K562 (cell line): ENCODE data around the gene MPHOSPH9. TPM values are rescaled to one million over a fixed set of nuclear protein-coding genes. Genes with fewer than 3 reads are reported as not detected.

Experiments
- ATAC-seq: fragments of 200-7000 bp; cut with Tn5 transposase; 3 replicates; pipeline ENCODE4 v1.9.1; 2020; ENCODE audit warnings: moderate library complexity
- BruUV-seq: library from RNA; stranded (reverse); fragments of 400-500 nt; replicated peaks from 2 replicates; lab custom pipeline; 2021; lab: Mats Ljungman, UMichigan
- CTCF ChIA-PET: fragments of 300-600 bp; formaldehyde crosslinking; extraction: SDS; loops from one replicate; lab custom pipeline; 2021; ENCODE audit warnings: low intra/inter-chr PET ratio; lab: Yijun Ruan, JAX
- POLR2A ChIA-PET: fragments of 300-600, 350-650 bp; sonication (Branson Sonifier 250); formaldehyde crosslinking; extraction: SDS; loops from one replicate; lab custom pipeline; 2021; ENCODE audit warnings: antibody characterized with exemption, inconsistent platforms; lab: Yijun Ruan, JAX
- DNase-seq, 4 experiments: peaks; one replicate each; pipeline versions ENCODE4 v3.0.0 to v3.0.0-alpha.2; 2011 to 2018; ENCODE audit warnings: low spot score in 3 of 4, mixed read lengths in 3 of 4; ENCODE audit errors: extremely low read depth in 1 of 4
- FAIRE-seq: peaks from 2 replicates; lab custom pipeline; 2011; peaks lifted over from hg19 to GRCh38; lab: Jason Lieb, UNC
- H2AFZ ChIP-seq: 2 replicates; pipeline ENCODE4 v1.6.0; 2011; ENCODE audit warnings: low read depth, low read length, control low read depth, inconsistent platforms
- H3K27ac ChIP-seq: fragments of 200-600 bp; 3 replicates; pipeline ENCODE4 v1.8.0; 2011; ENCODE audit warnings: low read depth, mild to moderate bottlenecking, control low read depth, inconsistent platforms, low read length, moderate library complexity, mixed read lengths; ENCODE audit errors: extremely low read depth
- H3K27me3 ChIP-seq, 2 experiments: fragments of 300-600 bp in 1 of 2; 2 replicates in 1 of 2; 3 replicates in 1 of 2; pipeline versions ENCODE4 v1.6.0 to v1.8.0; 2011; ENCODE audit warnings: inconsistent platforms in 2 of 2, low read length in 2 of 2, mild to moderate bottlenecking in 1 of 2, mixed read lengths in 1 of 2, moderate library complexity in 1 of 2; ENCODE audit not compliant: control insufficient read depth in 2 of 2, insufficient read depth in 2 of 2
- H3K36me3 ChIP-seq: fragments of 300-600 bp; 3 replicates; pipeline ENCODE4 v1.8.0; 2011; ENCODE audit warnings: mild to moderate bottlenecking, low read length, inconsistent platforms; ENCODE audit not compliant: control insufficient read depth, insufficient read depth
- H3K4me1 ChIP-seq, 2 experiments: fragments of 200-600 bp in 1 of 2; replicated peaks in 1 of 2; 2 replicates in 1 of 2; 3 replicates in 1 of 2; pipeline versions ENCODE4 v1.5.1 to v1.8.0; 2011; ENCODE audit warnings: inconsistent platforms in 2 of 2, low read length in 2 of 2, mild to moderate bottlenecking in 1 of 2, mixed read lengths in 1 of 2, moderate library complexity in 1 of 2; ENCODE audit not compliant: control insufficient read depth in 2 of 2, insufficient read depth in 2 of 2
- H3K4me2 ChIP-seq: 2 replicates; pipeline ENCODE4 v1.6.1; 2011; ENCODE audit warnings: low read length, control low read depth, inconsistent platforms, mixed read lengths; ENCODE audit not compliant: insufficient read depth
- H3K4me3 ChIP-seq: fragments of 200-600 bp; sonication (generic), shearing (Covaris generic); 2 replicates; pipeline ENCODE4 v1.5.1; 2016; ENCODE audit warnings: control low read depth, inconsistent platforms
- H3K79me2 ChIP-seq: fragments of 200-600 bp; 3 replicates; pipeline ENCODE4 v1.8.0; 2011; ENCODE audit warnings: low read length, inconsistent platforms; ENCODE audit not compliant: control insufficient read depth, insufficient read depth
- H3K9ac ChIP-seq, 2 experiments: 2 replicates each; pipeline versions ENCODE4 v1.6.0 to v1.6.1; 2011; ENCODE audit warnings: low read depth in 2 of 2, low read length in 2 of 2, control low read depth in 1 of 2, inconsistent platforms in 1 of 2, mild to moderate bottlenecking in 1 of 2, mixed read lengths in 1 of 2; ENCODE audit not compliant: insufficient read depth in 1 of 2
- H3K9me1 ChIP-seq: one replicate; pipeline ENCODE4 v1.6.0; 2011; ENCODE audit warnings: inconsistent platforms, mild to moderate bottlenecking, low read length, moderate library complexity; ENCODE audit not compliant: control insufficient read depth, insufficient read depth
- H3K9me3 ChIP-seq: replicated peaks from 2 replicates; pipeline ENCODE4 v1.5.1; 2011; ENCODE audit warnings: low read depth, low read length, inconsistent platforms; ENCODE audit not compliant: control insufficient read depth, insufficient read depth
- H4K20me1 ChIP-seq: replicated peaks from 2 replicates; pipeline ENCODE4 v1.6.1; 2011; ENCODE audit warnings: low read length, inconsistent platforms, mixed read lengths; ENCODE audit not compliant: control insufficient read depth, insufficient read depth
- ADNP ChIP-seq: fragments of 200-800 bp; sonication (Bioruptor generic); IDR thresholded peaks from 2 replicates; pipeline ENCODE4 v1.6.1; 2016; ENCODE audit warnings: missing genetic modification characterization, missing compliant biosample characterization
- ARHGAP35 ChIP-seq: fragments of 450-650 bp; IDR thresholded peaks from 2 replicates; pipeline ENCODE4 v1.6.1; 2018; ENCODE audit not compliant: partially characterized antibody
- ELF2 ChIP-seq: fragments of 250-450 bp; sonication (Bioruptor Pico); IDR thresholded peaks from 2 replicates; pipeline ENCODE4 v1.5.0; 2021; ENCODE audit warnings: mild to moderate bottlenecking
- ETV5 ChIP-seq: sonication (generic); formaldehyde crosslinking; IDR thresholded peaks from 2 replicates; pipeline ENCODE4 v1.4.0; 2020; ENCODE audit warnings: low read depth, mild to moderate bottlenecking, missing genetic modification reagents
- EZH2 ChIP-seq: IDR thresholded peaks from 2 replicates; pipeline ENCODE4 v1.6.1; 2012; ENCODE audit warnings: low read depth, mild to moderate bottlenecking, inconsistent platforms, low read length, borderline replicate concordance
- GABPB1 ChIP-seq: sonication (generic); formaldehyde crosslinking; IDR thresholded peaks from 2 replicates; pipeline ENCODE4 v1.8.0; 2022; ENCODE audit warnings: mild to moderate bottlenecking, missing genetic modification reagents
- GATA2 ChIP-seq: sonication (generic); formaldehyde crosslinking; IDR thresholded peaks from 2 replicates; pipeline ENCODE4 v1.4.0; 2020; ENCODE audit warnings: mild to moderate bottlenecking, missing genetic modification reagents
- MAFF ChIP-seq: IDR thresholded peaks from 2 replicates; pipeline ENCODE4 v1.6.1; 2012; ENCODE audit warnings: low read length, improper control_type of control experiment
- RHOXF2B ChIP-seq: fragments of 250-450 bp; sonication (Bioruptor Pico); conservative IDR thresholded peaks from 2 replicates; pipeline ENCODE4 v1.5.1; 2021
- SP1 ChIP-seq: sonication (generic); formaldehyde crosslinking; IDR thresholded peaks from 2 replicates; pipeline ENCODE4 v1.8.1; 2022; ENCODE audit warnings: mild to moderate bottlenecking, missing genetic modification reagents
- STAG1 ChIP-seq: sonication (generic); formaldehyde crosslinking; IDR thresholded peaks from 2 replicates; pipeline ENCODE4 v1.5.0; 2020; ENCODE audit warnings: missing genetic modification reagents, borderline replicate concordance
- ZC3H8 ChIP-seq: fragments of 450-650 bp; IDR thresholded peaks from 2 replicates; pipeline ENCODE4 v1.6.1; 2017
- ZNF740 ChIP-seq, 3 experiments: fragments of 200-800 bp in 1 of 3; sonication (Bioruptor generic) in 1 of 3; sonication (generic) in 1 of 3; formaldehyde crosslinking in 1 of 3; IDR thresholded peaks; 2 replicates each; pipeline versions ENCODE4 v1.6.1 to v1.8.0; 2016 to 2022; ENCODE audit warnings: mild to moderate bottlenecking in 2 of 3, missing compliant biosample characterization in 2 of 3, missing genetic modification characterization in 2 of 3, missing genetic modification reagents in 1 of 3
- WGBS: fragments of 100-300 bp; shearing (Covaris generic); methylation state at CpG from one replicate; pipeline ENCODE4 v1.1.6; 2016; ENCODE audit warnings: low coverage, mixed read lengths; ENCODE audit not compliant: insufficient coverage; ENCODE audit errors: missing lambda C conversion rate; 5-methylcytosine and 5-hydroxymethylcytosine counted together
- in situ Hi-C: fragments of 300-500 bp; cut with MboI; formaldehyde crosslinking; loops from 4 replicates; pipeline ENCODE4 v1.15.0; 2018; ENCODE audit warnings: inconsistent platforms, mixed read lengths
- intact Hi-C: fragments of 100-400 bp; cut with micrococcal nuclease; formaldehyde crosslinking; loops from 2 replicates; pipeline ENCODE4 v1.14.2; 2022
- polyA plus RNA-seq, 8 experiments: library from polyadenylated mRNA; depleted of rRNA in 4 of 8; stranded (reverse) in 5 of 8; unstranded in 3 of 8; fragments of >200 nt; fragmentation: Nextera tagmentation in 2 of 8; fragmentation: Illumina TruSeq in 1 of 8; extraction: Ambion mirVana in 2 of 8; extraction: Trizol in 1 of 8; gene quantifications; 2 replicates each; pipeline versions ENCODE4 v1.2.1 to v1.2.3, GENCODE V29; 2011 to 2014; ENCODE audit warnings: inconsistent platforms in 1 of 8, missing spikeins in 1 of 8
- total RNA-seq, 7 experiments: library from RNA; depleted of rRNA in 6 of 7; stranded (reverse); fragments of >200 nt in 6 of 7; fragmentation: Illumina TruSeq in 2 of 7; extraction: Trizol in 2 of 7; gene quantifications; 2 replicates each; pipeline versions ENCODE4 v1.2.1 to v1.2.3, GENCODE V29; 2011 to 2021; ENCODE audit warnings: low replicate concordance in 1 of 7

The MPHOSPH9 gene
- total and polyA plus RNA-seq, 9 of the 15 experiments (the other 6 are each of a cell fraction or from before 2014, with no cell fraction given): 14.2 to 103 (median 54.5) TPM

GRCh38 chr12:123238330-123238682 is 5.4 kb upstream of the MPHOSPH9 start:
- Histone ChIP-seq H4K20me1 (no peaks in the 10 kb centered on the region), H3K4me3 (no peak overlapping the region)

GRCh38 chr12:123237646-123238329 is 4.8 kb upstream of the MPHOSPH9 start:
- no peak overlapping the region for H3K4me3 ChIP-seq
- ChIA-PET POLR2A (interaction anchor here (0.6 to 1.4 kb wide), 11 partner anchors 8 to 1304 kb away, joined by 3 to 7 read pairs (median 4); no protein-coding TSS in a partner anchor), CTCF (interaction anchor here (1.4 to 1.8 kb wide), 2 partner anchors 378 to 444 kb away, joined by 6 to 7 read pairs; no protein-coding TSS in a partner anchor)
- 60% methylated on average over 6 of the region's 6 CpGs for WGBS
- no peaks in the 10 kb centered on the region for H4K20me1 ChIP-seq
- H3K27me3 ChIP-seq: no peaks in the 10 kb centered on the region
- peak; percentile 75 for FAIRE-seq
- no peak overlapping the region for H3K4me2 ChIP-seq
- no peak overlapping the region for H3K9ac ChIP-seq
- no TSS peak for BruUV-seq
- H3K36me3 ChIP-seq: peaks cover 67% of the 10 kb centered on the region
- no peak overlapping the region for H3K27ac ChIP-seq
- peak; percentile 35; the same call in 2 of the 3 replicates for ATAC-seq
- H3K9me1 ChIP-seq: no peaks in the 10 kb centered on the region
- H2AFZ ChIP-seq: no peak overlapping the region
- intact Hi-C loops (loop anchor here (5.0 to 10.0 kb wide), 2 partner anchors 353 to 375 kb away; no protein-coding TSS in a partner anchor), in situ Hi-C loops (loop anchor here (10.0 kb wide), 1 partner anchor 363 kb away; no protein-coding TSS in a partner anchor)
- peak; percentile 40 to 75 (median 45) for DNase-seq
- H3K9me3 ChIP-seq: no peaks in the 10 kb centered on the region
- peaks cover 86% of the 10 kb centered on the region for H3K79me2 ChIP-seq
- peaks cover 9 to 19% of the 10 kb centered on the region in 2 experiments; a peak in 4 of 5 replicates for H3K4me1 ChIP-seq
- no peak for TF ChIP-seq EZH2
- TF ChIP-seq ETV5 (CRISPR knock-in tag): no peak
- TF ChIP-seq RHOXF2B (CRISPR knock-in tag): no peak
- TF ChIP-seq ZNF740 (CRISPR knock-in tag; IDR thresholded peaks at IDR 0.05): no peak
- no peak for TF ChIP-seq ZNF740 (tag; IDR thresholded peaks at IDR 0.05)
- TF ChIP-seq ZC3H8: no peak
- TF ChIP-seq ARHGAP35: no peak
- no peak for TF ChIP-seq GATA2 (CRISPR knock-in tag)
- TF ChIP-seq ELF2 (CRISPR knock-in tag): no peak
- peak; percentile 53; the same call in 1 of the 2 replicates for TF ChIP-seq STAG1 (CRISPR knock-in tag)
- 0 out of 2 replicates have a peak, but pooled peaks have one; percentile 13 for TF ChIP-seq ADNP

More at GRCh38 chr12:123238330-123238682, 5.4 kb upstream of the MPHOSPH9 start:
- ChIA-PET POLR2A (interaction anchor here (0.6 to 1.3 kb wide), 10 partner anchors 18 to 1303 kb away, joined by 3 to 7 read pairs (median 4); no protein-coding TSS in a partner anchor), CTCF (interaction anchor here (1.4 to 1.8 kb wide), 2 partner anchors 379 to 445 kb away, joined by 6 to 7 read pairs; no protein-coding TSS in a partner anchor)
- Histone ChIP-seq H3K9me1 (no peaks in the 10 kb centered on the region), H3K79me2 (peaks cover 86% of the 10 kb centered on the region), H2AFZ (no peak overlapping the region), H3K27ac (no peak overlapping the region), H3K27me3 (no peaks in the 10 kb centered on the region), H3K36me3 (peaks cover 69% of the 10 kb centered on the region), H3K4me1 (peaks cover 9 to 19% of the 10 kb centered on the region in 2 experiments; a peak in 4 of 5 replicates), H3K4me2 (no peak overlapping the region), H3K9ac (no peak overlapping the region), H3K9me3 (no peaks in the 10 kb centered on the region)
- 46% methylated on average over 2 of the region's 2 CpGs for WGBS
- no peak for TF ChIP-seq SP1 (CRISPR knock-in tag)
- 0 out of 2 replicates have a peak, but pooled peaks have one; percentile 17 for TF ChIP-seq GABPB1 (CRISPR knock-in tag)
- no peak for TF ChIP-seq MAFF
- no peak for TF ChIP-seq RHOXF2B (CRISPR knock-in tag)
- DNase-seq (no peak), ATAC-seq (no peak), FAIRE-seq (no peak)
- in situ Hi-C loops: loop anchor here (10.0 kb wide), 1 partner anchor 364 kb away; no protein-coding TSS in a partner anchor
- intact Hi-C loops: loop anchor here (5.0 to 10.0 kb wide), 2 partner anchors 354 to 376 kb away; no protein-coding TSS in a partner anchor
- no TSS peak for BruUV-seq
